Rectal smooth muscle tissue (tissue), 1 donor: Measurements from ENCODE around the gene ATXN10.

Experiments
- H3K27ac ChIP-seq: one replicate; pipeline ENCODE4 v1.7.0; 2013; ENCODE audit warnings: low read depth, low read length, inconsistent platforms
- H3K27me3 ChIP-seq: one replicate; pipeline ENCODE4 v1.7.0; 2013; ENCODE audit warnings: low read length; ENCODE audit not compliant: control insufficient read depth, insufficient read depth
- H3K36me3 ChIP-seq: one replicate; pipeline ENCODE4 v1.7.0; 2013; ENCODE audit warnings: low read length; ENCODE audit not compliant: control insufficient read depth, insufficient read depth
- H3K4me1 ChIP-seq: one replicate; pipeline ENCODE4 v1.7.0; 2013; ENCODE audit warnings: low read length; ENCODE audit not compliant: control insufficient read depth, insufficient read depth
- H3K4me3 ChIP-seq: one replicate; pipeline ENCODE4 v1.7.0; 2013; ENCODE audit warnings: low read length
- H3K9ac ChIP-seq: one replicate; pipeline ENCODE4 v1.7.0; 2013; ENCODE audit warnings: low read length

ATXN10 gene

DNA sequence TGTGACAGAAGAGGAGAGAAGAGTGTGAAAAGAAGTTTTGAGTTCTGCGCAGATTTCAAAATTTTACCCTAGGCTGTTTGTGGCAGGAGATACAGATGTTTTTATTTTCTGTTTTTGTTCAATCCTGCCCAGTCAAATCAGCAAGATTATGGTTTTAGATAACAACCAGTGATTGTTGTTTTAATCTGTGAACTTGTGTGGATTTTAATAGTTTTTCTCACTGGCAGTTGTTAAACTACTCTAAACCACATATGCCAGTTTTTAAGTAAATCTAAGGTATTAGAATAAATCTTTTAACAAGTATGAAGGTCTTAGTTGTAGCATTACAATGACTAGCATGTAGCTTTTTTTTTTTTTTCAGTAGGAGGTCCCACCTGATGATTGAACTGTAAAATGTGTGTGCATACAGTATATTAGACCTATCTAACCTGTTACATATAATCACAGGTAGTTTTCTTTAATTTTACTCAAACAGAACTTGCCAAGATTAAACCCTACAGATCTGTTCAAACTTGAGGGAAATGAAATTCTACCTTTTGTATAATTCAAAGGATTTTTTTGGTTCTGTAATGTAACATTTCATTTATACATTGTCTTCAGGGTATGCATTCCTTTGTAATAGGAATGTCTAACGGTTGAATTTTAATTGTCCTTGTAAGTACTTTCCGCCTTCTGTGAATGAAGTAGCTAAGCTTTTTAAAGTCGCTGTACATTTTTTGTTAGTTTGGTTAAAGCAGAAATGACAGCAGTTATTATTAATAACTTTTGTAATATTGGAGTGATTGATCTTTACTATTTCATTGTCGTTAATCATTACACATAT is 13.3 kb downstream of the ATXN10 start:
- no peak overlapping the region for H3K9ac ChIP-seq
- no peak overlapping the region for H3K4me3 ChIP-seq
- no peak overlapping the region for H3K27ac ChIP-seq
- H3K4me1 ChIP-seq = peaks cover 24% of the 10 kb centered on the region
- H3K27me3 ChIP-seq = no peaks in the 10 kb centered on the region
- H3K36me3 ChIP-seq = no peaks in the 10 kb centered on the region

DNA sequence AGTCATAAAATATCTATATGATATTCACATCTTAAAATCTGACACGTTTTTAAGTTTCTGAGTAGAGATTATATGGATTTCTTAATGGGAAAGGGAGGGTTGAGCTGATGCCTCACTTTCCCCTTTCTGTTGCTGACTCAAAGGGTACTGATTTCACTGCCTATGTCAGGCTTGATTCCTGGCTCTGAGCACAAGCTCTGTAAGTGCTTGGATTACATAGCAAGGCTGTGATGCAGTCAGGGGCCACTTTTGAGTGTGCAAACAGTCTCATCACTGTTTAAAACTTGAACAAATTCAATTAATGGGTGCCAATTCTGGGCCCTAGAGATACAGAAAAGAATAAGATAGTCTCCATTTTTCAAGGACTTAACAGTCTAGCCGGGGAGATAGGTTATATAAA is 14.4 kb downstream of the ATXN10 start:
- H3K9ac ChIP-seq = no peak overlapping the region
- H3K4me1 ChIP-seq = peaks cover 24% of the 10 kb centered on the region
- no peak overlapping the region for H3K4me3 ChIP-seq
- no peaks in the 10 kb centered on the region for H3K36me3 ChIP-seq
- no peak overlapping the region for H3K27ac ChIP-seq
- no peaks in the 10 kb centered on the region for H3K27me3 ChIP-seq

DNA sequence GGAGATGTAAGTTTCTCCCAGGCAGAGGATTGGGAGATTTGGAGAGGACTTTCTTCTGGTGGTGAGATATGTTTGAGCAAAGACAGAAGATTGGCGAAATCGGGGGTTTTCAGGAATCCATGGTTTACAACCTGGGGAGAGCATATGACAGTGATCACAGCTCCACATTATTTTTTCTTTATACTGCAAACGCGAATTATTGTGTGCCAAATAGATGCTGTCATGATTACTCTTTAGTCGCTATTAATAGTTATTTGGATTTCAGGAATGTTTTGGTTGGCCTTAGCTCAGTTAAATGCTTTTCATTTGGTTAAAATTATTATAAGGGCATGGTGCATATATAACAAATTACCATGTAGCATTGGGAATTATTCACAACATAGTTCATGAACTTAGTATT is 15.2 kb downstream of the ATXN10 start:
- Histone ChIP-seq H3K27ac (no peak overlapping the region), H3K9ac (no peak overlapping the region), H3K4me1 (peaks cover 21% of the 10 kb centered on the region), H3K36me3 (no peaks in the 10 kb centered on the region), H3K4me3 (no peak overlapping the region), H3K27me3 (no peaks in the 10 kb centered on the region)

DNA sequence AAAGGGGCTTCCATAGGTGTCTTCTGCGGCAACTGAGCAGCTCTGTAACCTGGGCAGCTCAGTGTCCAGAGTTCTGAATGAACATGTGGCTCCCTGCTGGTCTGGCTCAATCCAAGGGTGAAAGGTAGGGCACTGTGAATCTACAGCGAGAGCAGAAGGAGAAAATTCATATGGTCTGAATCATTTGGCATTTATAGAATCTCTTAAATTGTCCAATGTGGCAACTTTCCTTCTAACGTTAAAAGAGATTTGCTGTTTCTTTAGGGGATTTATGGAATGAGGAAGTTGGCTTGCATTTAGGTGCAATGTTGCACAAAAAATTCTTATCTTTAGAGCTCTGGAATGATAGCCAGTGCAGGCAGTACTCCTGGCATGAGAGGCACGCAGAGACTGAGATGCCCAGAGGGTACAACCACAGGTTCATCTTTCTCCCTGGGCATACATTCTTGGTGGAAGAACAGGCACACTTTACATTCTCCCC is 17.0 kb downstream of the ATXN10 start:
- H3K27ac ChIP-seq = no peak overlapping the region
- H3K4me1 ChIP-seq = peaks cover 21% of the 10 kb centered on the region
- H3K4me3 ChIP-seq = no peak overlapping the region
- no peak overlapping the region for H3K9ac ChIP-seq
- H3K27me3 ChIP-seq = no peaks in the 10 kb centered on the region
- no peaks in the 10 kb centered on the region for H3K36me3 ChIP-seq

DNA sequence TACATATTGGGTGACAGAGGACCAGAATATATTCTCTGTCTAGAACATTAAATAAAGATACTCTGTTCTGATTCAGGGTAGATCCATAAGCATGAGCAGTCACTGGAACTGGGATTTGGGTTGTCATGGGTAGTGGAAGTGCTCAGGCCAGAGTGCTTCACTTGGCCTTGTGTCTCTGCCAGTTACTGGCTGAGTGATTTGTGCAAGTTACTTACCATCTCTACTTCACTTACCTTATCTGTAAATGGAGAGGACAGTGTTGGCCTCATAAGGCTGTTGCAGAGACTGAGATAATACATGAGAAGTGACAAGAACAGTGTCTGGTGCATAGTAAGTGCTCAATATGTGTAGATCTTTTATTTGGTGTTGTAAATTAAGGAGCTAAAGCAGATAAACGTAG is 17.6 kb downstream of the ATXN10 start:
- Histone ChIP-seq H3K4me1 (peaks cover 21% of the 10 kb centered on the region), H3K9ac (no peak overlapping the region), H3K36me3 (no peaks in the 10 kb centered on the region), H3K27me3 (no peaks in the 10 kb centered on the region), H3K27ac (no peak overlapping the region), H3K4me3 (no peak overlapping the region)

DNA sequence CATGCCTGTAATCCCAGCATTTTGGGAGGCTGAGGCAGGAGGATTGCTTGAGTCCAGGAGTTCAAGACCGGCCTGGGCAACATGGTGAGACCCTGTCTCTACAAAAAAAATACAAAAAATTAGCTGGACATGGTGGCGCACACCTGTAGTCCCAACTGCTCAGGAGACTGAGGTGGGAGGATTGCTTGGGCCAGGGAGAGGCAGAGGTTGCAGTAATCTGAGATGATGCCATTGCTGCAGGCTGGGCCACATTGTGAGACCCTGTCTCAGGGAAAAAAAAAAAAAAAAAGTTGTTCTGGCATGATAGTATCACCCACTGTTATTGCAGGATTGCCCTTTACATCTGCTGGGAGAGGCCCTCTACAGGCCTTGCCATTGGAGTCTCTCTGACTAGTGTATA is 18.4 kb downstream of the ATXN10 start:
- no peak overlapping the region for H3K27ac ChIP-seq
- H3K4me3 ChIP-seq = no peak overlapping the region
- peaks cover 21% of the 10 kb centered on the region for H3K4me1 ChIP-seq
- H3K36me3 ChIP-seq = no peaks in the 10 kb centered on the region
- H3K9ac ChIP-seq = no peak overlapping the region
- H3K27me3 ChIP-seq = no peaks in the 10 kb centered on the region

DNA sequence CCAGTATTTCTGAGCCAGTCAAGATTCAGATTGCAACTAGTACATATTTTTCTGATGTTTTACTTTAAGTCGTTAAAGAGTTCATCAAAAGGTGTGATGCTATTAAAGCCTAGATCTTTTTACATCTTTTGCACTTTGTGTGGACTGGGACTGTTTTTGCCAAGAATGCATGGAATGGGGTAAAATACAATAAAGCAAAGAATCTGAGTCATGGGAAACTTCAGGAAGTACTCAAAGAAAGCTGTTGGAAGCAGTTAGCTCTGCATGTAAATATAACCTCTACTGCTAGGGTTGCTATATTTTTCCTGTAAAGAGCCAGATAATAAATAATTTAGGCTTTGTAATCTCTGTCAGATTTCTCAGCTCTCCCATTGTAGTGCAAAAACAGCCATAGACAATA is 20.9 kb downstream of the ATXN10 start:
- H3K4me3 ChIP-seq = no peak overlapping the region
- no peak overlapping the region for H3K9ac ChIP-seq
- no peak overlapping the region for H3K27ac ChIP-seq
- no peaks in the 10 kb centered on the region for H3K36me3 ChIP-seq
- H3K27me3 ChIP-seq = no peaks in the 10 kb centered on the region
- H3K4me1 ChIP-seq = peaks cover 7% of the 10 kb centered on the region

DNA sequence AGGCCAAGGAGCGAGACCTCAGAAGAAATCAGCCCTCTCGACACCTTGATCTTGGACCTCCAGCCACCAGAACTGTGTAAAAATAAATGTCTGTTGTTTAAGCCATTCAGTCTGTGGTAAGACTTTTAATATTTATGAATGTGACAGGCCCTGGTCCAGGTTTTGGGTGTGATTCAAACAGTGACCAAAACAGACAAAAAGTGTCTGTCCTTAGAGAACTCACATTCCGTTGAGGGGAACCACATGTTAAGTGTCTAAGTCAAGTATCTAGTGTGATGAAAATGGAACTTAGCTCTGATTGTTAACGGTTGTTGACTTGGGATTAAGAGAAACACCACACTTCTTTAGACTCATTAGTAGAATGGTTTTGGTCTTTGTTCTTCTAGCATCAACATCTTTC is 22.2 kb downstream of the ATXN10 start:
- Histone ChIP-seq H3K27me3 (no peaks in the 10 kb centered on the region), H3K36me3 (no peaks in the 10 kb centered on the region), H3K4me3 (no peak overlapping the region), H3K4me1 (peaks cover 1% of the 10 kb centered on the region), H3K9ac (no peak overlapping the region), H3K27ac (no peak overlapping the region)

DNA sequence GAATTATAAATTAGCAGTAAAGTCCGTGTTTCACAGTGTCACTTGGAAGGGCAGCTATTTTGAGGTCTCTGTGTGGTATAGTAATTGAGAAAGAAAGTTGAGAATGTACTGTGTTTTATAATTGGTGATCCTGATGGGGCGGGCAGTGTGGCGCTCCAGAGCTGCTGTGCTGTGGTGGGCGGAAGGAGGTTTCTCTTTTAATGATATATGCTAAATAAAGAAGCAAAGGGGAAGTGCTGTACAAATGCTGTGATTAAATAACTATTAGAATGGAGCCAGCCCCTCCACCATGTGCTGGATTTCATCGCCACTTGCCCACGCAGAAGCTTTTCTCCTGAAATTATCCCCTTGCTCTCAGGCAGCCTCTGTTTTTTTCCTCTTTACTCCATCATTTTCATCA is 24.6 kb downstream of the ATXN10 start:
- H3K4me1 ChIP-seq = no peaks in the 10 kb centered on the region
- no peak overlapping the region for H3K9ac ChIP-seq
- no peak overlapping the region for H3K4me3 ChIP-seq
- H3K27me3 ChIP-seq = no peaks in the 10 kb centered on the region
- H3K36me3 ChIP-seq = peaks cover 5% of the 10 kb centered on the region
- no peak overlapping the region for H3K27ac ChIP-seq

DNA sequence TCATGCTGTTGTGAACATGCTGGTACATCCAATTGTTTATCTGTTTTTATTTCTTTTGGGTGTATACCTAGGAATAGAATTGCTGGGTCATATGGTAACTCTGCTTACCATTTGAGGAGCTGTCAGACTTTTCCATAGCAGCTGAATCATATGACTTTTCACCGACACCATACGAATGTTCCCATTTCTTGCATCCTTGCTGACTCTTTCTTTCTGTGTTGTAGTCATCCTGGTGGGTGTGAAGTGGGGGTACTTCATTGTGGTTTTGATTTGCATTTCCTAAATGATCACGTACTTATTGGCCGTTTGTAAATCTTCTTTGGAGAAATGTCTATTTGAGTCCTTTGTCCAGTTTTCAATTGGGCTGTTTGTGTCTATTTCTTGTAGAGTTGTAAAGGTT is 26.5 kb downstream of the ATXN10 start:
- Histone ChIP-seq H3K36me3 (peaks cover 5% of the 10 kb centered on the region), H3K4me3 (no peak overlapping the region), H3K27ac (no peak overlapping the region)

DNA sequence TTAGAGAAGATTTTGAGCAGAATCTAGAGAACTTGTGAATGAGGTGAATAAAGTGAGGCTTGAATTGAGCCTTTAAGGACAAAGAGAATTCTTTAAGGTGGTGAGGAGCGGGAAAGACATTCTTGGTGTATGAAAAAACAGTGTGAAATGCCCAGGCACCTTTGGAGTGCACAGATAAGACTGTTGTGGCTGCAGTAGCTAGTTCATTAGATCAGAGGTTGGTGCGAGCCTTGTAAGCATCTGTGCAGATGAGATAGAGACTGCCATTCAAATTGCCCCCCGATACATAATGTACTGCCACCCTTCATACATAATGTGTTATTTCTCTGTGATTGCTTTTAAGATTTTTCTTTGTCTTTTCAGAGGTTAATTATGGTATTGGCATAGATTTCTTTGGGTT is 31.3 kb downstream of the ATXN10 start:
- Histone ChIP-seq H3K27ac (no peak overlapping the region), H3K36me3 (peaks cover 5% of the 10 kb centered on the region), H3K9ac (no peak overlapping the region), H3K27me3 (no peaks in the 10 kb centered on the region), H3K4me3 (no peak overlapping the region), H3K4me1 (no peaks in the 10 kb centered on the region)

More for the DNA sequence above, 26.5 kb downstream of the ATXN10 start:
- H3K4me1 ChIP-seq = no peaks in the 10 kb centered on the region
- H3K27me3 ChIP-seq = no peaks in the 10 kb centered on the region
- no peak overlapping the region for H3K9ac ChIP-seq

DNA sequence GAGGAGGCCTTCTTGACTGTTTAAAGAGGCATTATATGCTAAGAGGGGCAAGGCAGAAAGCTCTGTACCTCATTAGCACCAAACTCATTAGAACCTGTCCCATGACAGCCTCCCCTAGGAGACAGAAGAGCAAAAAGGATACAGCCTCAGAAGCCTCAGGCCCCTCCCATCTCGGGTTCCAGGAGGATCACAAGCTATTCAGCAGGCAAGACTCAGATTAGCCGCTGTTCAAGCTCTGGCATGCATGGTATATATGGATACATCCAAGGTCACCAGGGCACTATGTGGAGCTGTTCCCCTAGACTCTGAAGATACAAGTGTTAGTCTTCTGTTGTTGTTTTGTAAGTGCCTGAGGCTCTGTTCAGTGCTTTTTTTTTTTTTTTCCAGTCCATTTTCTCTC is 32.1 kb downstream of the ATXN10 start:
- Histone ChIP-seq H3K4me1 (no peaks in the 10 kb centered on the region), H3K27me3 (no peaks in the 10 kb centered on the region), H3K4me3 (no peak overlapping the region), H3K27ac (no peak overlapping the region), H3K36me3 (peaks cover 5% of the 10 kb centered on the region), H3K9ac (no peak overlapping the region)

DNA sequence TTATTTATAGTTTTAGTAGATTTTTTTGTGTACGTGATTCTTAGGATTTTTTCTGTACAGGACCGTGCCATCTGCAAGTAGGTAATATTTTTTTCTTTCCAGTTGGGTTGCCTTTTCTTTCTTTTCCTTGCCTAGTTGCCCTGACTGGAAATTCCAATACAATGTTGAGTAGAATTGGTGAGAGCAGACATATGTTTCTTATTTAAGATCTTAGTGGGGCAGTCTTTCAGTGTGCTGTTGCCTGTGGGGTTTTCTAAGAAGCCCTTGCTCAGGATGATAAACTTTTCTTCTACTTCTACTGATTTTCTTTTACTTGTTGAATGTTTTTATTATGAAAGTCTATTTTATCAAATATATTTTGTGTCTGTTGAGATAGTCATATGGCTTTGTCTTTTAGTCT is 33.0 kb downstream of the ATXN10 start:
- peaks cover 10% of the 10 kb centered on the region for H3K36me3 ChIP-seq
- peaks cover 6% of the 10 kb centered on the region for H3K4me1 ChIP-seq
- H3K4me3 ChIP-seq = no peak overlapping the region
- no peak overlapping the region for H3K27ac ChIP-seq
- no peak overlapping the region for H3K9ac ChIP-seq
- no peaks in the 10 kb centered on the region for H3K27me3 ChIP-seq
